IPS-15b (cell line): ENCODE data around the gene PRKCA.
"Not testable (repeated sequence)": the region's sequence is repeated elsewhere in the genome, so short reads cannot be mapped to it uniquely, and the experiment has no call there.

Source experiments
- H3K27me3 ChIP-seq: one replicate; pipeline ENCODE4 v1.6.1; 2013; ENCODE audit warnings: low read length; ENCODE audit not compliant: control insufficient read depth, insufficient read depth
- H3K36me3 ChIP-seq: one replicate; pipeline ENCODE4 v1.6.1; 2013; ENCODE audit warnings: low read length; ENCODE audit not compliant: control insufficient read depth, insufficient read depth
- H3K4me1 ChIP-seq: one replicate; pipeline ENCODE4 v1.6.1; 2013; ENCODE audit warnings: mild to moderate bottlenecking, low read length; ENCODE audit not compliant: control insufficient read depth, insufficient read depth
- H3K4me3 ChIP-seq: one replicate; pipeline ENCODE4 v1.5.1; 2013; ENCODE audit warnings: low read depth, low read length
- H3K9ac ChIP-seq: one replicate; pipeline ENCODE4 v1.6.1; 2013; ENCODE audit warnings: low read depth, mild to moderate bottlenecking, low read length
- H3K9me3 ChIP-seq: one replicate; pipeline ENCODE4 v1.6.1; 2013; ENCODE audit warnings: mild to moderate bottlenecking, low read length; ENCODE audit not compliant: control insufficient read depth, insufficient read depth

PRKCA gene

DNA sequence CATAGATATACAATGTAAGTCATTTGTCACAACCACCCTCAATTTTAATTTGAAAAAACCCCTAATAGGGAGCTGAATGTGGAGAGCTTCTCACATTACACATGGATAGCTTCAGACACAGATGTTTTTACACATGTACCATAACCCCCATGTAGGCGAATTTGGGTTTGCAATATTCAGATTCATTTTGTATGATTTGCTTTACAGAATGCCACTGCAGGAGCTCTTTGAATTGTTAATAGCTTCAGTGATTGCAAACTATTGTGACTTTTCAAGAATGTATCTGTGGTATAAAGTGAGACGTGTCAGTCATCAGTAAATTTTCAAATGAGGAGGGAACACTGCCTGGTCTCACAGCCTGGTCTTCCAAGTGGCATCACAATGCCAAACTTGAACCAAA, 419.9 kb downstream of the PRKCA start:
- H3K27me3 ChIP-seq = no peaks in the 10 kb centered on the region

DNA sequence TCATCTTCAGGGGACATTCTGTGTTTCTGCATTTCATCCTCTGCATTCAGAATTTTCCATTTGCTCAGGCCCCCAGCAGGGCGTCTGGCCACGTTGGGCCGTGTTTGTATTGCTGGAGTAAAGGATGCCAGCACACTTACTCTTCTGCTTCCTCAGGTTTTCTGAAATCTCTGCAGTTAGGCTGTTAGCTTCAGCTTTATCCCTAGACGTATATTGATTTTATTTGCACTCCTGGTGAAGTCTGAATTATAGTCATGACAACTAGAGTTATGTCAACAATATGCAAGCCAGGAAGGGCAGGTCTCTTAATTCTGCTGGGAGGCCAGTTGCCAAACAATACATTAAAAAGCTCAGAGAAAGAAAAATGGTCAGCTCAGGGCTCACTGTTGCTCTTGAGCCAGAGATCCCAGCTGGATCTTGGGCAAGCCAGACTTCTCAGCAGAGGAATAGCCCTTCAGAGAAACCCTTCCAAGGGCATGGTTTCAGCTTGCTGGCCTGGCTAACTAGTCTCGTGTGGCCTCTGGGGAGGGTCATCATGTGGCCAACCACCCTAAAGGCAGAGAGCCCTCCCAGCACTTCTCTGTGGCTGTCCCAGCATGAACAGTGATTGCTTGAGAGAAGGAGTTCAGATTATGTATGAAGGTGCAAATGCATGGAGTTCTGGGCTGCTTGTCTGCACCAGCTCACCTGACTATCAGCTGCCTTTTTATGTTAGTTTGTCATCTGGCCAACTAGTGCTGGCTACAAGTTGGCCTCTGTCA, 422.3 kb downstream of the PRKCA start:
- H3K9ac ChIP-seq = no peak overlapping the region
- no peak overlapping the region for H3K4me3 ChIP-seq

More for the DNA sequence above, 419.9 kb downstream of the PRKCA start:
- no peaks in the 10 kb centered on the region for H3K36me3 ChIP-seq
- H3K4me3 ChIP-seq = no peak overlapping the region
- no peaks in the 10 kb centered on the region for H3K9me3 ChIP-seq
- H3K4me1 ChIP-seq = peaks cover 6% of the 10 kb centered on the region
- no peak overlapping the region for H3K9ac ChIP-seq

DNA sequence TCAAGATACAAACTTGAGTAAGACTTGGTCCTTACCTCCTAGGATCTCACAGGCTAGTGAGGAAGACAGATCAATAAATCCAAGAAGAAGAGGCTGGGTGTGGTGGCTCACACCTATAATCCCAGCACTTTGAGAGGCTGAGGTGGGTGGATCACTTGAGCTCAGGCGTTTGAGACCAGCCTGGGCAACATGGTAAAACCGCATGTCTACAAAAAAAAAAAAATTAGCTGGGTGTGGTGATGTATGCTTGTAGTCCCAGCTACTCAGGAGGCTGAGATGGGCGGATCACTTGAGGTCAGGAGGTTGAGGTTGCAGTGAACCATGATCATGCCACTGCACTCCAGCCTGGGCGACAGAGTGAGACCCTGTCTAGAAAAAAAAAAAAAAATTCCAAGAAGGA, 423.0 kb downstream of the PRKCA start:
- H3K9me3 ChIP-seq, H3K27me3 ChIP-seq, H3K9ac ChIP-seq, H3K36me3 ChIP-seq, H3K4me1 ChIP-seq, H3K4me3 ChIP-seq: not testable (repeated sequence)

More for the DNA sequence above, 422.3 kb downstream of the PRKCA start:
- no peaks in the 10 kb centered on the region for H3K36me3 ChIP-seq
- H3K4me1 ChIP-seq = peaks cover 6% of the 10 kb centered on the region
- H3K9me3 ChIP-seq = no peaks in the 10 kb centered on the region
- H3K27me3 ChIP-seq = no peaks in the 10 kb centered on the region

DNA sequence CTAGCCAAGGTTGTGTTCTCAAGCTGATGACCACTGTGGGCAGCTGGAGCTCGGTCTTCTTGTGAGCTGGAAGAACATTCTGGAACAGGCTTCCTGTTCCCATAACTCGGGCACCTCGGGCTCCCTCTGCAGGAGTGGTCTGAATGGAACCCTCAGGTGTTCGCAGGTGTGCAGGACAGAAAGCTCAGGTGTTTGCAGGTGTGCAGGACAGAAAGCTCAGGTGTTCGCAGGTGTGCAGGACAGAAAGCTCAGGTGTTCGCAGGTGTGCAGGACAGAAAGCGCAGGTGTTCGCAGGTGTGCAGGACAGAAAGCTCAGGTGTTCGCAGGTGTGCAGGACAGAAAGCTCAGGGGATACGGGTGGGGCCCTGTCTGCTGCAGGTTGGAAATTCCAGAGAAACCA, 423.5 kb downstream of the PRKCA start:
- Histone ChIP-seq H3K4me1 (peaks cover 12% of the 10 kb centered on the region), H3K9ac (no peak overlapping the region), H3K27me3 (no peaks in the 10 kb centered on the region), H3K36me3 (no peaks in the 10 kb centered on the region), H3K9me3 (no peaks in the 10 kb centered on the region), H3K4me3 (no peak overlapping the region)

DNA sequence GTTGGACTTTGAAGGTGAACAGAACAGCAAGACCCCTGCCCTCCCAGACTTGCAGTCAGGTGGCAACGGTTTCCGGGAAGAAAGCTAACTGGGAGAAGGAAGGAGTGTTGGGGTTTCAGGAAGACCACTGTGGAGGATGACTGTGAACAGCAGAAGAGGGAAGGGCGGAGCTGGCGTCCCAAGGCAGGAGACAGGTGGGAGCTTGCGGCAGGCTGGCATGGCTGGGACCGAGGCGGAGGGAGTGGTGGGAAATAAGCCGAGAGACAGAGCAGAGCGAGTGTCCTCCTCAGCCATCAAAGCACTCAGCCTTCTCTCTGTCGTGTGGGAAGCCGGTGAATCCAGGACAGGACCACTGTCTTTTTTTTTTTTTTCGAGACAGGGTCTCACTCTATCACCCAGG, 424.0 kb downstream of the PRKCA start:
- H3K9ac ChIP-seq = no peak overlapping the region
- no peak overlapping the region for H3K4me3 ChIP-seq
- H3K4me1 ChIP-seq = peaks cover 14% of the 10 kb centered on the region
- no peaks in the 10 kb centered on the region for H3K9me3 ChIP-seq
- no peaks in the 10 kb centered on the region for H3K27me3 ChIP-seq
- H3K36me3 ChIP-seq = no peaks in the 10 kb centered on the region

DNA sequence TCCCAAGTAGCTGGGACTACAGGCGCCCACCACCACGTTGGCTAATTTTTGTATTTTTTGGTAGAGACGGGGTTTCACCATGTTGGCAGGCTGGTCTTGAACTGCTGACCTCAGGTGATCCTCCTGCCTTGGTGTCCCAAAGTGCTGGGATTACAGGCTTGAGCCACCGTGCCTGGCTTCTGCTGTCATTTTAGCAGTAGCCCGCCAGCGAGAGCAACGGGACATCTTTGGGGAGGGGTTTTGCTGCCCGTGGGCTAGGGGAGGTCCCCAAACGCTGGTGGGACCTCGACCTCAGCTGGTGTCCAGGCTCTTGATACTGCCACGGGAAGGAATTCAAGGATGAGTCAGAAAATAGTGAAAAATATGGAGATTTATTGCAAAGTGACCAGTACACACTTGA, 424.4 kb downstream of the PRKCA start:
- Histone ChIP-seq H3K27me3 (no peaks in the 10 kb centered on the region), H3K36me3 (no peaks in the 10 kb centered on the region), H3K4me3 (no peak overlapping the region), H3K9me3 (no peaks in the 10 kb centered on the region), H3K9ac (no peak overlapping the region), H3K4me1 (peaks cover 15% of the 10 kb centered on the region)

DNA sequence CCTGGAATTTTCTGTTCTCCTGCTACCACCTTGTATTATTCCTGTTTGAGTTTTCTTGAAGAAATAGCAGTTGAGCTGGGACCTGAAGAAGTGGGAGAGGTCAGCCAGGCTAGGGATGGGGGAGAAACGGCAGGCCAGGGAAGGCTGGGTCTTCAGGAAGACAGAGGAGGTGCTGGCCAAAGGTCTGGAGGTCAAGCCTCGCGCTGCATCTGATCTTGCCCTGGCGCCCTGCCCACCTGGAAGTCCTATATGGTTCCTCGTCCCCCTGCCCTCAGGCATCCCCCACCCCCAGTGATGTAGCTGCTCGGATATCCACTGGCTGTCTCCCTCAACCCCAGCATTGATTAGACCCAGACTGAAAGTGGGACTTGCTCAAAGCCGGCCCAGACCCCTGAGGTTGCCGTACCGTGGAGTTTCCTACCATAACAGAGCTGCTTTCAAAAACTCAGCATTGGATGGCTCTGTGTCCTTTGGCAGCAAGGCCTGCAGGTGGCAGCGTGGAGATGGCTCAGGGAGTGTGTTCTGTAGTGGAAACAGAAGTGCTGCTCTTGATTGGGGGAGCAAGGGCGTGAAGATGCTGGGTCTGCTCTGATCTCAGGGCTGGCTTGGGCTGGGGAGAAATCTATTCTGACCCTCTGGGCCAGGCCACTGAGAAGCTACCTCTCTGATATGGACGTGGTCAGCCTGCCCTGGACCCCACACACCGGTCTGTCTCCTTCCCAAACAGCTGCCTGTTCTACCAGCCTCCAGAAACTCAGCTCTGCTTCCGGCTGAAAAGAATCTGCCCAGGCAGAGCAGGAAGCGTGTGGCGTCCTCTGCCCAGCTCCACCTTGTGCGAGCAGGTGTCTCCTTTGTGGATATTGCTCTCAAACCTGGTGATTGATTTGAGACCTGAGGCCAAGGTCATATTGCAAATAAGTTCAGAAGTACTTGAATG, 425.5 kb downstream of the PRKCA start:
- Histone ChIP-seq H3K27me3 (no peaks in the 10 kb centered on the region), H3K9me3 (no peaks in the 10 kb centered on the region), H3K9ac (no peak overlapping the region), H3K4me3 (no peak overlapping the region), H3K4me1 (peaks cover 9% of the 10 kb centered on the region), H3K36me3 (no peaks in the 10 kb centered on the region)

DNA sequence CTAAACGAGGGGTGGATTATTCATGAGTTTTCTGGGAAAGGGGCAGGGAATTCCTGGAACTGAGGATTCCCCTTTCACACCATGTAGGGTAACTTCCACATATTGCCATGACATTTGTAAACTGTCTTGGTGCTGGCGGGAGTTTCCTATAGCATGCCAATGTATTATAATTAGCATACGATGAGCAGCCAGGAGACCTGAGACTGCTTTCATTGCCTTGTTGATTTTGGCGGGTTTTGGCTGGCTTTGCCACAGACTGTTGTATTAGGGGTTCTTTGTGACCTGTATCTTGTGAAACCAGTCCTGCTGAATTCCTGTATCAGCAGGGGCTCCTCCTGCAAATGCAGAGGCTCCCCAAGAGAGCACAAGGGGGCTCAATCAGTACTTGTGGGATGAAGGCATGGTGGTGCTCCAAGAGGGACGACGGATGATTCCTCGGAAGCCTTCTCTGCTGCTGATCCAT, 428.1 kb downstream of the PRKCA start:
- Histone ChIP-seq H3K36me3 (no peaks in the 10 kb centered on the region), H3K9ac (peak overlapping the region; percentile 16), H3K4me1 (peaks cover 9% of the 10 kb centered on the region), H3K27me3 (no peaks in the 10 kb centered on the region), H3K9me3 (no peaks in the 10 kb centered on the region), H3K4me3 (no peak overlapping the region)

DNA sequence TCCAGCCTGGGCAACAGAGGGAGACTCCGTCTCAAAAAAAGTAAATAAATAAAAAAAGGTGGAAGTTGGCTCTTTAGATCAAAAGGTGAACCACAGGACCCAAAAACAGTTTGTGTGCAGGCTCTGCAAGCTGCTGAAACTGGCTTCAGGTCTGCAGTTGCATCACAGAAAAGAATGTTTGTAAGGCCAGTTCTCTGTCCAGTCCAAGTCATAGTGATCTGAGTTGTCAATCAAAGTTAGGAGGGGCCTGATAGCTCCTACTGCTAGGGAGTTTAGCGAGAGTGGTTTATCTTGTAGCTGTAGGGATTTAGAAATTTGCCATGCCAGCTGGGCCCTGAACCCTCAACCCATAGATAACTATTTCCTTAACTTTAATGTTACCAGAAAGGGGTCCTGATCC, 431.3 kb downstream of the PRKCA start:
- H3K36me3 ChIP-seq = no peaks in the 10 kb centered on the region
- H3K4me1 ChIP-seq = peaks cover 9% of the 10 kb centered on the region
- no peak overlapping the region for H3K9ac ChIP-seq
- H3K4me3 ChIP-seq = no peak overlapping the region
- H3K27me3 ChIP-seq = no peaks in the 10 kb centered on the region
- no peaks in the 10 kb centered on the region for H3K9me3 ChIP-seq

DNA sequence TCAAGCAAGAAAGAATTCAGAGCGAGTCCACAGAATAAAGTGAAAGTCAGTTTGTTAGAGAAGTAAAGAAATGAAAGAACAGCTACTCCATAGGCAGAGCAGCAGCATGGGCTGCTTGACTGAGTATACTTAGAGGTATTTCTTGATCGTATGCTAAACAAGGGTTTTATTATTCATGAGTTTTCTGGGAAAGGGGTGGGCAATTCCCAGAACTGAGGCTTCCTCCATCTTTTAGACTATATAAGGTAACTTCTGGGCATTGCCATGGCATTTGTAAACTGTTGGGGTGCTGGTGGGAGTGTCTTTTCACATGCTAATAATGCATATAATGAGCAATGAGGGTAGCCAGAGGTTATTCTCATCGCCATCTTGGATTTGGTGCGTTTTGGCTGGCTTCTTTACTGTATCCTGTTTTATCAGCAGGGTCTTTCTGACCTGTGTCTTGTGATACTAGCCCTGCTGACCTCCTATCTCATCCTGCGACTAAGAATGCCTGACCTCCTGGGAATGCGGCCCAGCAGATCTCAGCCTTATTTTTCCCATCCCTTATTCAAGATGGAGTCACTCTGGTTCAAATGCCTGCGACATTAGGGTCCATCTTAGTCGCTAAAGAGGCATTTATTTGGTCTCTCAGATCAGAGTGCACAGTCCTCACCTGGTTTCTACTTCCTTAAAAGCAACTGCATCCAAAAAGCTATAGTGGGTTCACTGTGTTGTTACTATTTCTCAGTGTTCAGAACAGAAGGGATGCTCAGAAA, 432.0 kb downstream of the PRKCA start:
- peaks cover 9% of the 10 kb centered on the region for H3K4me1 ChIP-seq
- H3K36me3 ChIP-seq = no peaks in the 10 kb centered on the region
- no peak overlapping the region for H3K4me3 ChIP-seq
- no peak overlapping the region for H3K9ac ChIP-seq
- no peaks in the 10 kb centered on the region for H3K9me3 ChIP-seq
- H3K27me3 ChIP-seq = no peaks in the 10 kb centered on the region

DNA sequence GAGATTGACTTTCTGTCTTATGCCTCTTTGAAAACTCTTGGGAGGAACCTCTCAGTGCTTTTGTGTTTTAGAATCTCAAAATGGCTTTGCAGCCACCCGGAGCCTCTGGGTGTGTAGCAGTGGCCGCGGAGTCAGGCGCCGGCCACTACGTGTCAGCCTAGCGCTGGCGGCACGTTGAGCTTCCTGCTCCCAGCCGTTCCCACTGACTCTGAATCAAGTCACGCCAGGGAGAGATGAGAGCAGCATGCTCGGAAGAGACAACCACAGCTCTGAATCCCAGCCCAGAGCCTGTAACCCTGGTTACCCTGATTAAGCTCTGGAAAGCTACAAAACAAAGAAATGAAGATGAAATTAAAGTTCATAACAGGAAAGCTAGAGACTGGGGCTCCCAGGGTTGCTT, 435.1 kb downstream of the PRKCA start:
- no peak overlapping the region for H3K9ac ChIP-seq

More for the DNA sequence above, 435.1 kb downstream of the PRKCA start:
- no peaks in the 10 kb centered on the region for H3K36me3 ChIP-seq
- peaks cover 2% of the 10 kb centered on the region for H3K4me1 ChIP-seq
- H3K27me3 ChIP-seq = no peaks in the 10 kb centered on the region
- no peaks in the 10 kb centered on the region for H3K9me3 ChIP-seq
- H3K4me3 ChIP-seq = no peak overlapping the region
